ENCODE data around the gene IRX3. TPM values are rescaled to one million over a fixed set of nuclear protein-coding genes. Genes with fewer than 3 reads are reported as not detected.

Gene IRX3
- total and polyA plus RNA-seq, 2 experiments from 2014 or later, result 0.90 to 1.6 TPM

DNA sequence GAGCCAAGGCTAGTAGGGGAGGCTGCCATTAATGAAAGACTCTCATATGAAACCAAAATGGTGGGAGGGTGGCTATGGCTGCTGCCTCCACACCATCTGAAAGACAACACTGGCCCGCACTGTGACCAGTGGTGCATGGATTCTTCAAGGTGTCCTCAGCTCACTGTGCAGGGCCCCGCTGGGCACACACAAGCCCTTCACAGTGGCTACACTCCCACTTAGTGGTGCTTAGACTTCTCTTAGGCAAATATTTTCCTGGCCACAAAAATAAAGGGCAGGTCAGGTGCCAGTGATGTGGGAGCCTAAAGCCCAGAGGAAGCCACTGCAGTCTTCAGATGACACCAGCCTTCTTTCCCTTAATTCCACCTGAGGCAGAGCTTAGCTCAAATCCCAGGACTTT, 38.1 kb upstream of the IRX3 start:
- no peak overlapping the region for H3K27ac ChIP-seq (ENCODE audit: low read depth)
- TF ChIP-seq CREB1 (CRISPR knock-in tag; IDR thresholded peaks at IDR 0.05; ENCODE audit: low read depth) (no peak), NANOG (IDR thresholded peaks at IDR 0.05; ENCODE audit: borderline replicate concordance) (no peak)
- no peaks in the 10 kb centered on the region for H3K36me3 ChIP-seq (ENCODE audit: insufficient read depth)
- no peak for ATAC-seq
- H3K36me3 Mint-ChIP-seq (ENCODE audit: low read depth), result no peaks in the 10 kb centered on the region
- no peaks in the 10 kb centered on the region for H3F3A ChIP-seq (replicated peaks; ENCODE audit: low read depth)
- no peaks in the 10 kb centered on the region; the same call in 1 of the 2 replicates for H3K27me3 ChIP-seq (ENCODE audit: insufficient read depth)
- H3K4me1 ChIP-seq (ENCODE audit: insufficient read depth), result peaks cover 19% of the 10 kb centered on the region
- no peak overlapping the region for H3K4me2 ChIP-seq
- no peaks in the 10 kb centered on the region for H3K9me2 ChIP-seq (ENCODE audit: insufficient read depth)
- H3K4me1 Mint-ChIP-seq, result peaks cover 26% of the 10 kb centered on the region
- H3K27me3 Mint-ChIP-seq (ENCODE audit: insufficient read depth, low read depth, poor library complexity), result peaks cover 10% of the 10 kb centered on the region
- no peaks in the 10 kb centered on the region for H4K20me1 ChIP-seq (replicated peaks; ENCODE audit: insufficient read depth)
- H3K9me3 Mint-ChIP-seq, result no peaks in the 10 kb centered on the region
- H2AFZ ChIP-seq, result no peak overlapping the region
- no peak for DNase-seq (ENCODE audit: low spot score)
- no peak overlapping the region for H3K27ac Mint-ChIP-seq
- H3K79me2 ChIP-seq (replicated peaks; ENCODE audit: insufficient read depth), result no peaks in the 10 kb centered on the region
- no peak overlapping the region for H3K4me3 Mint-ChIP-seq
- H3K4me3 ChIP-seq, result no peak overlapping the region

- Histone ChIP-seq H3K36me3 (ENCODE audit: insufficient read depth) (no peaks in the 10 kb centered on the region), H3K27ac (ENCODE audit: low read depth) (no peak overlapping the region), H2AFZ (peak overlapping the region; percentile 89; the same call in 1 of the 2 replicates), H4K20me1 (replicated peaks; ENCODE audit: insufficient read depth) (no peaks in the 10 kb centered on the region), H3K9me2 (ENCODE audit: insufficient read depth) (no peaks in the 10 kb centered on the region), H3F3A (replicated peaks; ENCODE audit: low read depth) (no peaks in the 10 kb centered on the region), H3K79me2 (replicated peaks; ENCODE audit: insufficient read depth) (no peaks in the 10 kb centered on the region), H3K27me3 (ENCODE audit: insufficient read depth) (no peaks in the 10 kb centered on the region), H3K4me1 (ENCODE audit: insufficient read depth) (peaks cover 15% of the 10 kb centered on the region), H3K4me3 (no peak overlapping the region), H3K4me2 (peak overlapping the region; percentile 48)
- no peak overlapping the region; the same call in 2 of the 3 replicates for H3K4me3 Mint-ChIP-seq
- H3K27ac Mint-ChIP-seq, result no peak overlapping the region
- peaks cover 3% of the 10 kb centered on the region; the same call in 2 of the 3 replicates for H3K9me3 Mint-ChIP-seq
- H3K4me1 Mint-ChIP-seq, result peaks cover 20% of the 10 kb centered on the region
- ATAC-seq (peak; percentile 92), DNase-seq (ENCODE audit: low spot score) (peak; percentile 33)
- peaks cover 10% of the 10 kb centered on the region for H3K27me3 Mint-ChIP-seq (ENCODE audit: insufficient read depth, low read depth, poor library complexity)
- H3K36me3 Mint-ChIP-seq (ENCODE audit: low read depth), result no peaks in the 10 kb centered on the region
- TF ChIP-seq, protein P1, sequence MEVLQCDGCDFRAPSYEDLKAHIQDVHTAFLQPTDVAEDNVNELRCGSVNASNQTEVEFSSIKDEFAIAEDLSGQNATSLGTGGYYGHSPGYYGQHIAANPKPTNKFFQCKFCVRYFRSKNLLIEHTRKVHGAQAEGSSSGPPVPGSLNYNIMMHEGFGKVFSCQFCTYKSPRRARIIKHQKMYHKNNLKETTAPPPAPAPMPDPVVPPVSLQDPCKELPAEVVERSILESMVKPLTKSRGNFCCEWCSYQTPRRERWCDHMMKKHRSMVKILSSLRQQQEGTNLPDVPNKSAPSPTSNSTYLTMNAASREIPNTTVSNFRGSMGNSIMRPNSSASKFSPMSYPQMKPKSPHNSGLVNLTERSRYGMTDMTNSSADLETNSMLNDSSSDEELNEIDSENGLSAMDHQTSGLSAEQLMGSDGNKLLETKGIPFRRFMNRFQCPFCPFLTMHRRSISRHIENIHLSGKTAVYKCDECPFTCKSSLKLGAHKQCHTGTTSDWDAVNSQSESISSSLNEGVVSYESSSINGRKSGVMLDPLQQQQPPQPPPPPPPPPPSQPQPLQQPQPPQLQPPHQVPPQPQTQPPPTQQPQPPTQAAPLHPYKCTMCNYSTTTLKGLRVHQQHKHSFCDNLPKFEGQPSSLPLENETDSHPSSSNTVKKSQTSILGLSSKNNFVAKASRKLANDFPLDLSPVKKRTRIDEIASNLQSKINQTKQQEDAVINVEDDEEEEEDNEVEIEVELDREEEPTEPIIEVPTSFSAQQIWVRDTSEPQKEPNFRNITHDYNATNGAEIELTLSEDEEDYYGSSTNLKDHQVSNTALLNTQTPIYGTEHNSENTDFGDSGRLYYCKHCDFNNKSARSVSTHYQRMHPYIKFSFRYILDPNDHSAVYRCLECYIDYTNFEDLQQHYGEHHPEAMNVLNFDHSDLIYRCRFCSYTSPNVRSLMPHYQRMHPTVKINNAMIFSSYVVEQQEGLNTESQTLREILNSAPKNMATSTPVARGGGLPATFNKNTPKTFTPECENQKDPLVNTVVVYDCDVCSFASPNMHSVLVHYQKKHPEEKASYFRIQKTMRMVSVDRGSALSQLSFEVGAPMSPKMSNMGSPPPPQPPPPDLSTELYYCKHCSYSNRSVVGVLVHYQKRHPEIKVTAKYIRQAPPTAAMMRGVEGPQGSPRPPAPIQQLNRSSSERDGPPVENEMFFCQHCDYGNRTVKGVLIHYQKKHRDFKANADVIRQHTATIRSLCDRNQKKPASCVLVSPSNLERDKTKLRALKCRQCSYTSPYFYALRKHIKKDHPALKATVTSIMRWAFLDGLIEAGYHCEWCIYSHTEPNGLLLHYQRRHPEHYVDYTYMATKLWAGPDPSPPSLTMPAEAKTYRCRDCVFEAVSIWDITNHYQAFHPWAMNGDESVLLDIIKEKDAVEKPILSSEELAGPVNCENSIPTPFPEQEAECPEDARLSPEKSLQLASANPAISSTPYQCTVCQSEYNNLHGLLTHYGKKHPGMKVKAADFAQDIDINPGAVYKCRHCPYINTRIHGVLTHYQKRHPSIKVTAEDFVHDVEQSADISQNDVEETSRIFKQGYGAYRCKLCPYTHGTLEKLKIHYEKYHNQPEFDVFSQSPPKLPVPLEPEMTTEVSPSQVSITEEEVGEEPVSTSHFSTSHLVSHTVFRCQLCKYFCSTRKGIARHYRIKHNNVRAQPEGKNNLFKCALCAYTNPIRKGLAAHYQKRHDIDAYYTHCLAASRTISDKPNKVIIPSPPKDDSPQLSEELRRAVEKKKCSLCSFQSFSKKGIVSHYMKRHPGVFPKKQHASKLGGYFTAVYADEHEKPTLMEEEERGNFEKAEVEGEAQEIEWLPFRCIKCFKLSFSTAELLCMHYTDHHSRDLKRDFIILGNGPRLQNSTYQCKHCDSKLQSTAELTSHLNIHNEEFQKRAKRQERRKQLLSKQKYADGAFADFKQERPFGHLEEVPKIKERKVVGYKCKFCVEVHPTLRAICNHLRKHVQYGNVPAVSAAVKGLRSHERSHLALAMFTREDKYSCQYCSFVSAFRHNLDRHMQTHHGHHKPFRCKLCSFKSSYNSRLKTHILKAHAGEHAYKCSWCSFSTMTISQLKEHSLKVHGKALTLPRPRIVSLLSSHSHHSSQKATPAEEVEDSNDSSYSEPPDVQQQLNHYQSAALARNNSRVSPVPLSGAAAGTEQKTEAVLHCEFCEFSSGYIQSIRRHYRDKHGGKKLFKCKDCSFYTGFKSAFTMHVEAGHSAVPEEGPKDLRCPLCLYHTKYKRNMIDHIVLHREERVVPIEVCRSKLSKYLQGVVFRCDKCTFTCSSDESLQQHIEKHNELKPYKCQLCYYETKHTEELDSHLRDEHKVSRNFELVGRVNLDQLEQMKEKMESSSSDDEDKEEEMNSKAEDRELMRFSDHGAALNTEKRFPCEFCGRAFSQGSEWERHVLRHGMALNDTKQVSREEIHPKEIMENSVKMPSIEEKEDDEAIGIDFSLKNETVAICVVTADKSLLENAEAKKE (CRISPR knock-in tag; IDR thresholded peaks at IDR 0.05), result 0 out of 2 replicates have a peak, but pooled peaks have one; percentile 44
- no peak for TF ChIP-seq EZH2phosphoT487 (IDR thresholded peaks at IDR 0.05; ENCODE audit: unreplicated experiment)
Observed at GRCh38 chr16:54320697-54321340, 34.2 kb upstream of the IRX3 start.

Measured in GM23338 (cell line).